CD4-positive, alpha-beta T cell treated with Interferon alpha-2 for 1 hour (primary cell): Measurements from ENCODE around the gene ICAM2.
"Not testable (repeated sequence)": the region's sequence is repeated elsewhere in the genome, so short reads cannot be mapped to it uniquely, and the experiment has no call there.

Experiments used
- DNase-seq, 2 donors: peaks; one replicate each; pipeline ENCODE4 v3.0.0-alpha.2; 2020 to 2022

Gene ICAM2

GRCh38 chr17:64008830-64009229, 11.6 kb downstream of the ICAM2 start:
- no peak for DNase-seq

- DNase-seq: no peak
Measured at GRCh38 chr17:64008346-64008745, 12.1 kb downstream of the ICAM2 start.

- DNase-seq: no peak
Measured at GRCh38 chr17:64007838-64008282, 12.6 kb downstream of the ICAM2 start.

GRCh38 chr17:64007089-64007837, 13.2 kb downstream of the ICAM2 start:
- not testable (repeated sequence) for DNase-seq

- DNase-seq: no peak
Measured at GRCh38 chr17:64006361-64007088, 13.9 kb downstream of the ICAM2 start.

GRCh38 chr17:64005734-64006167, 14.7 kb downstream of the ICAM2 start:
- DNase-seq: no peak

GRCh38 chr17:64004903-64005733, 15.3 kb downstream of the ICAM2 start:
- no peak for DNase-seq

GRCh38 chr17:64004218-64004770, 16.1 kb downstream of the ICAM2 start:
- no peak for DNase-seq

GRCh38 chr17:64003526-64004121, 16.8 kb downstream of the ICAM2 start:
- DNase-seq: no peak

- no peak for DNase-seq
Measured at GRCh38 chr17:64002658-64003525, 17.5 kb downstream of the ICAM2 start.

- DNase-seq: no peak
Measured at GRCh38 chr17:64001763-64002529, 18.5 kb downstream of the ICAM2 start.

GRCh38 chr17:64001091-64001579, 19.3 kb downstream of the ICAM2 start:
- no peak for DNase-seq

- no peak for DNase-seq
Measured at GRCh38 chr17:63999680-64000531, 20.5 kb downstream of the ICAM2 start.

- DNase-seq: peak in 1 of 2 donors; percentile 54
Measured at GRCh38 chr17:63998721-63999679, 21.4 kb downstream of the ICAM2 start.

GRCh38 chr17:63998050-63998720, 22.2 kb downstream of the ICAM2 start, which contains the start of gene PRR29:
PRR29 (plus strand) TSS chr17:63998351; CDS start chr17:63998365, 14 bp downstream.
- peak; percentile 75 to 81 for DNase-seq

GRCh38 chr17:63997341-63998048, 22.9 kb downstream of the ICAM2 start:
- no peak for DNase-seq
